HEK293 (cell line): ENCODE measurements around the gene EEF1B2.
"Not testable (repeated sequence)": the region's sequence is repeated elsewhere in the genome, so short reads cannot be mapped to it uniquely, and the experiment has no call there.

Experiments used
- CTCF ChIP-seq: fragments of 450-650 bp; formaldehyde crosslinking; IDR thresholded peaks from 2 replicates; pipeline ENCODE4 v1.5.1; 2016; ENCODE audit warnings: missing biosample characterization, missing genetic modification characterization
- KLF7 ChIP-seq: fragments of 450-650 bp; formaldehyde crosslinking; IDR thresholded peaks from 2 replicates; pipeline ENCODE4 v1.5.1; 2016; ENCODE audit warnings: missing biosample characterization, missing genetic modification characterization, borderline replicate concordance
- PATZ1 ChIP-seq: fragments of 450-650 bp; formaldehyde crosslinking; IDR thresholded peaks from 2 replicates; pipeline ENCODE4 v1.5.1; 2016; ENCODE audit warnings: missing biosample characterization, missing genetic modification characterization
- ZNF274 ChIP-seq, 2 experiments: fragments of 200-500 bp in 1 of 2; fragments of 450-650 bp in 1 of 2; sonication (Bioruptor generic) in 1 of 2; formaldehyde crosslinking in 1 of 2; IDR thresholded peaks; 2 replicates each; pipeline versions ENCODE4 v1.5.1 to v1.6.1; 2014 to 2016; ENCODE audit warnings: borderline replicate concordance in 1 of 2, inconsistent platforms in 1 of 2, low read length in 1 of 2, missing biosample characterization in 1 of 2, missing genetic modification characterization in 1 of 2
- ZNF350 ChIP-seq: fragments of 450-650 bp; formaldehyde crosslinking; IDR thresholded peaks from 2 replicates; pipeline ENCODE4 v1.5.0; 2017; ENCODE audit warnings: missing biosample characterization, mild to moderate bottlenecking, missing genetic modification characterization
- ZNF37A ChIP-seq: fragments of 450-650 bp; IDR thresholded peaks from 2 replicates; pipeline ENCODE4 v1.5.1; 2018; ENCODE audit warnings: missing biosample characterization, missing genetic modification characterization
- ZNF404 ChIP-seq: fragments of 450-650 bp; formaldehyde crosslinking; IDR thresholded peaks from 2 replicates; pipeline ENCODE4 v1.5.1; 2017; ENCODE audit warnings: missing biosample characterization, missing genetic modification characterization
- ZNF529 ChIP-seq: fragments of 450-650 bp; formaldehyde crosslinking; IDR thresholded peaks from 2 replicates; pipeline ENCODE4 v1.5.1; 2017; ENCODE audit warnings: missing genetic modification characterization, missing biosample characterization; ENCODE audit not compliant: insufficient replicate concordance
- TF ChIP-seq, protein P1 (sequence below): fragments of 450-650 bp; formaldehyde crosslinking; IDR thresholded peaks from 2 replicates; pipeline ENCODE4 v1.5.1; 2016; ENCODE audit warnings: missing biosample characterization, missing genetic modification characterization, low read depth

- TF ChIP-seq ZNF529 (tag by site-specific recombination); ZNF404 (tag by site-specific recombination); KLF7 (tag by site-specific recombination); ZNF350 (tag by site-specific recombination); CTCF (tag by site-specific recombination); ZNF37A; PATZ1 (tag by site-specific recombination); ZNF274 (IDR thresholded peaks at IDR 0.05; ENCODE audit: low read length); ZNF274 (tag by site-specific recombination; IDR thresholded peaks at IDR 0.05; ENCODE audit: borderline replicate concordance): not testable (repeated sequence)
- TF ChIP-seq, protein P1, sequence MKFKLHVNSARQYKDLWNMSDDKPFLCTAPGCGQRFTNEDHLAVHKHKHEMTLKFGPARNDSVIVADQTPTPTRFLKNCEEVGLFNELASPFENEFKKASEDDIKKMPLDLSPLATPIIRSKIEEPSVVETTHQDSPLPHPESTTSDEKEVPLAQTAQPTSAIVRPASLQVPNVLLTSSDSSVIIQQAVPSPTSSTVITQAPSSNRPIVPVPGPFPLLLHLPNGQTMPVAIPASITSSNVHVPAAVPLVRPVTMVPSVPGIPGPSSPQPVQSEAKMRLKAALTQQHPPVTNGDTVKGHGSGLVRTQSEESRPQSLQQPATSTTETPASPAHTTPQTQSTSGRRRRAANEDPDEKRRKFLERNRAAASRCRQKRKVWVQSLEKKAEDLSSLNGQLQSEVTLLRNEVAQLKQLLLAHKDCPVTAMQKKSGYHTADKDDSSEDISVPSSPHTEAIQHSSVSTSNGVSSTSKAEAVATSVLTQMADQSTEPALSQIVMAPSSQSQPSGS, result not testable (repeated sequence)
Measured at GRCh38 chr2:206181526-206181925, 21.8 kb downstream of the EEF1B2 start.
